GM23338 (cell line): Measurements from ENCODE around the gene MICAL2. TPM values are rescaled to one million over a fixed set of nuclear protein-coding genes. Genes with fewer than 3 reads are reported as not detected.

Source experiments
- ATAC-seq: fragments of 200-7000 bp; cut with Tn5 transposase; 3 replicates; pipeline ENCODE4 v1.9.1; 2020
- DNase-seq: peaks from one replicate; pipeline ENCODE4 v3.0.0-alpha.2; 2015; ENCODE audit warnings: low spot score
- H2AFZ ChIP-seq: fragments of 200-600 bp; sonication (generic); 2 replicates; pipeline ENCODE4 v1.8.0; 2016; ENCODE audit warnings: antibody characterized with exemption, mild to moderate bottlenecking, moderate library complexity
- H3F3A ChIP-seq: fragments of 200-600 bp; sonication (generic); replicated peaks from 2 replicates; pipeline ENCODE4 v1.8.0; 2017; ENCODE audit warnings: antibody characterized with exemption, mixed run types, low read depth
- H3K27ac ChIP-seq: fragments of 200-600 bp; sonication (generic); 2 replicates; pipeline ENCODE4 v1.6.1; 2016; ENCODE audit warnings: low read depth
- H3K27me3 ChIP-seq: fragments of 200-600 bp; sonication (generic); 2 replicates; pipeline ENCODE4 v1.8.0; 2016; ENCODE audit warnings: mild to moderate bottlenecking, mixed run types, moderate library complexity; ENCODE audit not compliant: insufficient read depth
- H3K36me3 ChIP-seq: fragments of 200-600 bp; sonication (generic); 2 replicates; pipeline ENCODE4 v1.8.0; 2016; ENCODE audit warnings: mild to moderate bottlenecking; ENCODE audit not compliant: insufficient read depth
- H3K4me1 ChIP-seq: fragments of 200-600 bp; sonication (generic); 2 replicates; pipeline ENCODE4 v1.8.0; 2016; ENCODE audit warnings: mild to moderate bottlenecking, moderate library complexity; ENCODE audit not compliant: insufficient read depth
- H3K4me2 ChIP-seq: fragments of 200-600 bp; sonication (generic); 2 replicates; pipeline ENCODE4 v1.7.1; 2017; ENCODE audit warnings: mixed run types
- H3K4me3 ChIP-seq: fragments of 200-600 bp; sonication (generic); 2 replicates; pipeline ENCODE4 v1.6.1; 2016; ENCODE audit warnings: mixed run types
- H3K79me2 ChIP-seq: fragments of 200-600 bp; sonication (generic); replicated peaks from 2 replicates; pipeline ENCODE4 v1.8.0; 2017; ENCODE audit warnings: mild to moderate bottlenecking; ENCODE audit not compliant: insufficient read depth
- H3K9me2 ChIP-seq: fragments of 200-600 bp; sonication (generic); 2 replicates; pipeline ENCODE4 v1.8.0; 2017; ENCODE audit not compliant: insufficient read depth
- H4K20me1 ChIP-seq: fragments of 200-600 bp; sonication (generic); replicated peaks from 2 replicates; pipeline ENCODE4 v1.8.0; 2017; ENCODE audit warnings: mild to moderate bottlenecking; ENCODE audit not compliant: insufficient read depth
- H3K27ac Mint-ChIP-seq: 2 replicates; pipeline ENCODE4 v1.8.0; 2020; ENCODE audit warnings: inconsistent platforms, mild to moderate bottlenecking, moderate library complexity, mixed read lengths
- H3K27me3 Mint-ChIP-seq: 3 replicates; pipeline ENCODE4 v1.8.0; 2022; ENCODE audit warnings: low read depth, mild to moderate bottlenecking, moderate library complexity, mixed read lengths, inconsistent platforms; ENCODE audit not compliant: insufficient read depth, poor library complexity
- H3K36me3 Mint-ChIP-seq: 3 replicates; pipeline ENCODE4 v1.8.0; 2021; ENCODE audit warnings: low read depth, mild to moderate bottlenecking, inconsistent platforms, moderate library complexity, mixed read lengths
- H3K4me1 Mint-ChIP-seq: 3 replicates; pipeline ENCODE4 v1.8.0; 2020; ENCODE audit warnings: mild to moderate bottlenecking, inconsistent platforms, mixed read lengths
- H3K4me3 Mint-ChIP-seq: 3 replicates; pipeline ENCODE4 v1.8.0; 2021; ENCODE audit warnings: moderate library complexity, mild to moderate bottlenecking, inconsistent platforms, mixed read lengths
- H3K9me3 Mint-ChIP-seq: 3 replicates; pipeline ENCODE4 v1.8.0; 2020; ENCODE audit warnings: moderate library complexity, mild to moderate bottlenecking, inconsistent platforms, mixed read lengths
- STAT1 ChIP-seq: IDR thresholded peaks from one replicate; pipeline ENCODE4 v1.6.1; 2016; ENCODE audit warnings: antibody characterized with exemption; ENCODE audit not compliant: unreplicated experiment
- polyA plus RNA-seq: library from polyadenylated mRNA; unstranded; fragments of >200 nt; fragmentation: Nextera tagmentation; extraction: Ambion mirVana; gene quantifications from 2 replicates; pipeline ENCODE4 v1.2.1, GENCODE V29; 2016
- total RNA-seq: library from RNA; depleted of rRNA; stranded (reverse); fragments of >200 nt; shearing (Covaris generic); gene quantifications from 2 replicates; pipeline ENCODE4 v1.2.3, GENCODE V29; 2014
- TF ChIP-seq, protein P1 (sequence below): fragments of 250-450 bp; sonication (Bioruptor Pico); IDR thresholded peaks from 2 replicates; pipeline ENCODE4 v1.5.0; 2020; ENCODE audit warnings: mild to moderate bottlenecking, moderate library complexity
- TF ChIP-seq, protein P2 (sequence below): IDR thresholded peaks from one replicate; pipeline ENCODE4 v1.6.1; 2018; ENCODE audit warnings: antibody characterized with exemption; ENCODE audit not compliant: unreplicated experiment

The MICAL2 gene
- total and polyA plus RNA-seq, 2 experiments from 2014 or later, result 0.66 to 1.4 TPM

DNA sequence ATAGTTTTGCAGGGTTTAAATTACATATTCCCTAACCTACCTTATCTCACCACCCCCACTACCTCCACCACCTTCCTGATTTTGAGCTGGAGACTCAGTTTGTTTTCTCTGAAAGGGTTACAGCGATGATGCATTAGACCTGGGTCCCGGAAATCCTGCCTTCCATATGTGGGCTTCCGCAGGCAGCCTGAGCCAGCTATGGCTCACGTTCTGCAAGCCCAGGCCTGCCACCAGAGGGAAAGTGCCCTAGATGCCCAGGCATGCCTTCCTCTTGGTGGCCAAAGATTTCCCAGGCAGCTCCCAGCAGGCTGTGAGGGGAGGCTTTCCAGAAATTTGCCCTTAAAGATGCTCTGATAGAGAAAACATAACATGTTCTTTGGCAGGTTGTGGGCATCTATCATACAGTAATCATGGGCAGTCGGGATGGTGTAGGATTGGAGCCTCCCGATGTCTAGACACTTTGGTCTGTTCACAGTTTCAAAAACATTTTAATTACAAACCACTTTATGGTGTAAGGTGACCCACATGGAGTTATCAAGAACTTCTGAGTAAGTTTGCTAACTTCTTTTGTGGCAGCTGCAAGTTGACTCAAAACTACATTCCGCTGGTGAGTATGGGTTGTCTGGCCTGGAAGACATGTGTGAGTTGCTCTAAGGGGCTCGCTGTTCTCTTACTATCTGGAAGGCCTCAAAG lies 79.3 kb downstream of the MICAL2 start:
- Histone ChIP-seq H3K4me1 (no peaks in the 10 kb centered on the region), H4K20me1 (no peaks in the 10 kb centered on the region), H2AFZ (no peak overlapping the region), H3K4me3 (no peak overlapping the region), H3K4me2 (no peak overlapping the region), H3K9me2 (no peaks in the 10 kb centered on the region), H3K79me2 (no peaks in the 10 kb centered on the region), H3K27me3 (no peaks in the 10 kb centered on the region), H3K27ac (no peak overlapping the region), H3K36me3 (no peaks in the 10 kb centered on the region), H3F3A (no peaks in the 10 kb centered on the region)
- H3K4me1 Mint-ChIP-seq, result no peaks in the 10 kb centered on the region; the same call in 2 of the 3 replicates
- no peak for TF ChIP-seq STAT1
- TF ChIP-seq, protein P1, sequence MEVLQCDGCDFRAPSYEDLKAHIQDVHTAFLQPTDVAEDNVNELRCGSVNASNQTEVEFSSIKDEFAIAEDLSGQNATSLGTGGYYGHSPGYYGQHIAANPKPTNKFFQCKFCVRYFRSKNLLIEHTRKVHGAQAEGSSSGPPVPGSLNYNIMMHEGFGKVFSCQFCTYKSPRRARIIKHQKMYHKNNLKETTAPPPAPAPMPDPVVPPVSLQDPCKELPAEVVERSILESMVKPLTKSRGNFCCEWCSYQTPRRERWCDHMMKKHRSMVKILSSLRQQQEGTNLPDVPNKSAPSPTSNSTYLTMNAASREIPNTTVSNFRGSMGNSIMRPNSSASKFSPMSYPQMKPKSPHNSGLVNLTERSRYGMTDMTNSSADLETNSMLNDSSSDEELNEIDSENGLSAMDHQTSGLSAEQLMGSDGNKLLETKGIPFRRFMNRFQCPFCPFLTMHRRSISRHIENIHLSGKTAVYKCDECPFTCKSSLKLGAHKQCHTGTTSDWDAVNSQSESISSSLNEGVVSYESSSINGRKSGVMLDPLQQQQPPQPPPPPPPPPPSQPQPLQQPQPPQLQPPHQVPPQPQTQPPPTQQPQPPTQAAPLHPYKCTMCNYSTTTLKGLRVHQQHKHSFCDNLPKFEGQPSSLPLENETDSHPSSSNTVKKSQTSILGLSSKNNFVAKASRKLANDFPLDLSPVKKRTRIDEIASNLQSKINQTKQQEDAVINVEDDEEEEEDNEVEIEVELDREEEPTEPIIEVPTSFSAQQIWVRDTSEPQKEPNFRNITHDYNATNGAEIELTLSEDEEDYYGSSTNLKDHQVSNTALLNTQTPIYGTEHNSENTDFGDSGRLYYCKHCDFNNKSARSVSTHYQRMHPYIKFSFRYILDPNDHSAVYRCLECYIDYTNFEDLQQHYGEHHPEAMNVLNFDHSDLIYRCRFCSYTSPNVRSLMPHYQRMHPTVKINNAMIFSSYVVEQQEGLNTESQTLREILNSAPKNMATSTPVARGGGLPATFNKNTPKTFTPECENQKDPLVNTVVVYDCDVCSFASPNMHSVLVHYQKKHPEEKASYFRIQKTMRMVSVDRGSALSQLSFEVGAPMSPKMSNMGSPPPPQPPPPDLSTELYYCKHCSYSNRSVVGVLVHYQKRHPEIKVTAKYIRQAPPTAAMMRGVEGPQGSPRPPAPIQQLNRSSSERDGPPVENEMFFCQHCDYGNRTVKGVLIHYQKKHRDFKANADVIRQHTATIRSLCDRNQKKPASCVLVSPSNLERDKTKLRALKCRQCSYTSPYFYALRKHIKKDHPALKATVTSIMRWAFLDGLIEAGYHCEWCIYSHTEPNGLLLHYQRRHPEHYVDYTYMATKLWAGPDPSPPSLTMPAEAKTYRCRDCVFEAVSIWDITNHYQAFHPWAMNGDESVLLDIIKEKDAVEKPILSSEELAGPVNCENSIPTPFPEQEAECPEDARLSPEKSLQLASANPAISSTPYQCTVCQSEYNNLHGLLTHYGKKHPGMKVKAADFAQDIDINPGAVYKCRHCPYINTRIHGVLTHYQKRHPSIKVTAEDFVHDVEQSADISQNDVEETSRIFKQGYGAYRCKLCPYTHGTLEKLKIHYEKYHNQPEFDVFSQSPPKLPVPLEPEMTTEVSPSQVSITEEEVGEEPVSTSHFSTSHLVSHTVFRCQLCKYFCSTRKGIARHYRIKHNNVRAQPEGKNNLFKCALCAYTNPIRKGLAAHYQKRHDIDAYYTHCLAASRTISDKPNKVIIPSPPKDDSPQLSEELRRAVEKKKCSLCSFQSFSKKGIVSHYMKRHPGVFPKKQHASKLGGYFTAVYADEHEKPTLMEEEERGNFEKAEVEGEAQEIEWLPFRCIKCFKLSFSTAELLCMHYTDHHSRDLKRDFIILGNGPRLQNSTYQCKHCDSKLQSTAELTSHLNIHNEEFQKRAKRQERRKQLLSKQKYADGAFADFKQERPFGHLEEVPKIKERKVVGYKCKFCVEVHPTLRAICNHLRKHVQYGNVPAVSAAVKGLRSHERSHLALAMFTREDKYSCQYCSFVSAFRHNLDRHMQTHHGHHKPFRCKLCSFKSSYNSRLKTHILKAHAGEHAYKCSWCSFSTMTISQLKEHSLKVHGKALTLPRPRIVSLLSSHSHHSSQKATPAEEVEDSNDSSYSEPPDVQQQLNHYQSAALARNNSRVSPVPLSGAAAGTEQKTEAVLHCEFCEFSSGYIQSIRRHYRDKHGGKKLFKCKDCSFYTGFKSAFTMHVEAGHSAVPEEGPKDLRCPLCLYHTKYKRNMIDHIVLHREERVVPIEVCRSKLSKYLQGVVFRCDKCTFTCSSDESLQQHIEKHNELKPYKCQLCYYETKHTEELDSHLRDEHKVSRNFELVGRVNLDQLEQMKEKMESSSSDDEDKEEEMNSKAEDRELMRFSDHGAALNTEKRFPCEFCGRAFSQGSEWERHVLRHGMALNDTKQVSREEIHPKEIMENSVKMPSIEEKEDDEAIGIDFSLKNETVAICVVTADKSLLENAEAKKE, result no peak
- TF ChIP-seq, protein P2, sequence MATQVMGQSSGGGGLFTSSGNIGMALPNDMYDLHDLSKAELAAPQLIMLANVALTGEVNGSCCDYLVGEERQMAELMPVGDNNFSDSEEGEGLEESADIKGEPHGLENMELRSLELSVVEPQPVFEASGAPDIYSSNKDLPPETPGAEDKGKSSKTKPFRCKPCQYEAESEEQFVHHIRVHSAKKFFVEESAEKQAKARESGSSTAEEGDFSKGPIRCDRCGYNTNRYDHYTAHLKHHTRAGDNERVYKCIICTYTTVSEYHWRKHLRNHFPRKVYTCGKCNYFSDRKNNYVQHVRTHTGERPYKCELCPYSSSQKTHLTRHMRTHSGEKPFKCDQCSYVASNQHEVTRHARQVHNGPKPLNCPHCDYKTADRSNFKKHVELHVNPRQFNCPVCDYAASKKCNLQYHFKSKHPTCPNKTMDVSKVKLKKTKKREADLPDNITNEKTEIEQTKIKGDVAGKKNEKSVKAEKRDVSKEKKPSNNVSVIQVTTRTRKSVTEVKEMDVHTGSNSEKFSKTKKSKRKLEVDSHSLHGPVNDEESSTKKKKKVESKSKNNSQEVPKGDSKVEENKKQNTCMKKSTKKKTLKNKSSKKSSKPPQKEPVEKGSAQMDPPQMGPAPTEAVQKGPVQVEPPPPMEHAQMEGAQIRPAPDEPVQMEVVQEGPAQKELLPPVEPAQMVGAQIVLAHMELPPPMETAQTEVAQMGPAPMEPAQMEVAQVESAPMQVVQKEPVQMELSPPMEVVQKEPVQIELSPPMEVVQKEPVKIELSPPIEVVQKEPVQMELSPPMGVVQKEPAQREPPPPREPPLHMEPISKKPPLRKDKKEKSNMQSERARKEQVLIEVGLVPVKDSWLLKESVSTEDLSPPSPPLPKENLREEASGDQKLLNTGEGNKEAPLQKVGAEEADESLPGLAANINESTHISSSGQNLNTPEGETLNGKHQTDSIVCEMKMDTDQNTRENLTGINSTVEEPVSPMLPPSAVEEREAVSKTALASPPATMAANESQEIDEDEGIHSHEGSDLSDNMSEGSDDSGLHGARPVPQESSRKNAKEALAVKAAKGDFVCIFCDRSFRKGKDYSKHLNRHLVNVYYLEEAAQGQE, result no peak
- H3K4me3 Mint-ChIP-seq, result no peak overlapping the region
- H3K27me3 Mint-ChIP-seq, result peaks cover 5% of the 10 kb centered on the region
- no peak for DNase-seq
- no peak overlapping the region for H3K27ac Mint-ChIP-seq
- no peaks in the 10 kb centered on the region for H3K9me3 Mint-ChIP-seq
- no peak for ATAC-seq
- no peaks in the 10 kb centered on the region for H3K36me3 Mint-ChIP-seq
